HG03432 (cell line): ENCODE measurements around the gene TCF4.

Experiments used
- ATAC-seq: cut with Tn5 transposase; IDR thresholded peaks from one replicate; pipeline ENCODE4 v1.9.1; 2021; ENCODE audit warnings: mild to moderate bottlenecking, moderate library complexity; ENCODE audit not compliant: unreplicated experiment

TCF4 gene

GRCh38 chr18:55585920-55586561 lies 2.0 kb downstream of the TCF4 start:
- no peak for ATAC-seq

GRCh38 chr18:55585065-55585919 lies 2.7 kb downstream of the TCF4 start:
- ATAC-seq, result no peak

GRCh38 chr18:55584201-55584600 lies 3.8 kb downstream of the TCF4 start:
- no peak for ATAC-seq

GRCh38 chr18:55582325-55582724 lies 5.7 kb downstream of the TCF4 start:
- ATAC-seq, result no peak

- no peak for ATAC-seq
Observed at GRCh38 chr18:55579501-55580270, 8.3 kb downstream of the TCF4 start.

- no peak for ATAC-seq
Observed at GRCh38 chr18:55577812-55578539, 10.0 kb downstream of the TCF4 start.

GRCh38 chr18:55576001-55576400 lies 12.0 kb downstream of the TCF4 start:
- ATAC-seq, result no peak

- ATAC-seq, result no peak
Observed at GRCh38 chr18:55575066-55575465, 12.9 kb downstream of the TCF4 start.

GRCh38 chr18:55573386-55573785 lies 14.6 kb downstream of the TCF4 start:
- ATAC-seq, result no peak

- ATAC-seq, result no peak
Observed at GRCh38 chr18:55570966-55571365, 17.0 kb downstream of the TCF4 start.

- no peak for ATAC-seq
Observed at GRCh38 chr18:55566456-55566935, 21.5 kb downstream of the TCF4 start.

- no peak for ATAC-seq
Observed at GRCh38 chr18:55559739-55560138, 28.3 kb downstream of the TCF4 start.

- ATAC-seq, result no peak
Observed at GRCh38 chr18:55557211-55557610, 30.8 kb downstream of the TCF4 start.

GRCh38 chr18:55555395-55556027 lies 32.5 kb downstream of the TCF4 start:
- ATAC-seq, result no peak

- no peak for ATAC-seq
Observed at GRCh38 chr18:55552526-55553189, 35.3 kb downstream of the TCF4 start.

GRCh38 chr18:55551227-55551626 lies 36.8 kb downstream of the TCF4 start:
- ATAC-seq, result no peak

GRCh38 chr18:55550471-55550870 lies 37.5 kb downstream of the TCF4 start:
- no peak for ATAC-seq

- ATAC-seq, result no peak
Observed at GRCh38 chr18:55549474-55550104, 38.4 kb downstream of the TCF4 start.

- ATAC-seq, result no peak
Observed at GRCh38 chr18:55547705-55548056, 40.3 kb downstream of the TCF4 start.
